ENCODE data around the gene PRDX2.

GRCh38 chr19:12764698-12765097 is 36.9 kb downstream of the PRDX2 start:
- TF ChIP-seq, protein P1, sequence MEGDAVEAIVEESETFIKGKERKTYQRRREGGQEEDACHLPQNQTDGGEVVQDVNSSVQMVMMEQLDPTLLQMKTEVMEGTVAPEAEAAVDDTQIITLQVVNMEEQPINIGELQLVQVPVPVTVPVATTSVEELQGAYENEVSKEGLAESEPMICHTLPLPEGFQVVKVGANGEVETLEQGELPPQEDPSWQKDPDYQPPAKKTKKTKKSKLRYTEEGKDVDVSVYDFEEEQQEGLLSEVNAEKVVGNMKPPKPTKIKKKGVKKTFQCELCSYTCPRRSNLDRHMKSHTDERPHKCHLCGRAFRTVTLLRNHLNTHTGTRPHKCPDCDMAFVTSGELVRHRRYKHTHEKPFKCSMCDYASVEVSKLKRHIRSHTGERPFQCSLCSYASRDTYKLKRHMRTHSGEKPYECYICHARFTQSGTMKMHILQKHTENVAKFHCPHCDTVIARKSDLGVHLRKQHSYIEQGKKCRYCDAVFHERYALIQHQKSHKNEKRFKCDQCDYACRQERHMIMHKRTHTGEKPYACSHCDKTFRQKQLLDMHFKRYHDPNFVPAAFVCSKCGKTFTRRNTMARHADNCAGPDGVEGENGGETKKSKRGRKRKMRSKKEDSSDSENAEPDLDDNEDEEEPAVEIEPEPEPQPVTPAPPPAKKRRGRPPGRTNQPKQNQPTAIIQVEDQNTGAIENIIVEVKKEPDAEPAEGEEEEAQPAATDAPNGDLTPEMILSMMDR (conservative IDR thresholded peaks at IDR 0.05; ENCODE audit: low read length): no peak
- no peak for TF ChIP-seq EZH2phosphoT487 (IDR thresholded peaks at IDR 0.05; ENCODE audit: borderline replicate concordance)
